Measurements from ENCODE around the gene FRMD4B.

The FRMD4B gene

GRCh38 chr3:69120879-69121464, 264.9 kb downstream of the FRMD4B start:
- peak; percentile 88 for DNase-seq
